Left lung (tissue), 10 donors: ENCODE data around the gene MPP3. TPM values are rescaled to one million over a fixed set of nuclear protein-coding genes. Genes with fewer than 3 reads are reported as not detected.

Experiments
- ATAC-seq: fragments of 200-7000 bp; cut with Tn5 transposase; one replicate; pipeline ENCODE4 v1.9.1; 2020; ENCODE audit warnings: moderate library complexity
- DNase-seq, 4 donors: peaks; one replicate each; pipeline ENCODE4 v3.0.0-alpha.2; 2013 to 2020
- H3K27ac ChIP-seq, 2 donors: fragments of 200-600 bp; sonication (generic) in 1 of 2; one replicate each; pipeline versions ENCODE4 v1.5.0 to v1.8.0; 2020 to 2021
- H3K27me3 ChIP-seq, 2 donors: fragments of 200-600 bp; sonication (generic) in 1 of 2; one replicate each; pipeline versions ENCODE4 v1.5.0 to v1.8.0; 2020 to 2021
- H3K36me3 ChIP-seq, 2 donors: fragments of 200-600 bp; sonication (generic) in 1 of 2; one replicate each; pipeline versions ENCODE4 v1.5.0 to v1.8.0; 2020 to 2021
- H3K4me1 ChIP-seq, 2 donors: fragments of 200-600 bp; one replicate each; pipeline ENCODE4 v1.8.0; 2021
- H3K4me3 ChIP-seq, 2 donors: fragments of 200-600 bp; sonication (generic) in 1 of 2; one replicate each; pipeline versions ENCODE4 v1.5.0 to v1.8.0; 2020 to 2021; ENCODE audit warnings: mild to moderate bottlenecking in 1 of 2
- H3K9me3 ChIP-seq, 2 donors: fragments of 200-600 bp; sonication (generic) in 1 of 2; one replicate each; pipeline versions ENCODE4 v1.5.0 to v1.8.0; 2020 to 2021
- CTCF ChIP-seq, 2 donors: fragments of 200-600 bp; sonication (generic) in 1 of 2; IDR thresholded peaks; one replicate each; pipeline versions ENCODE4 v1.5.0 to v1.8.0; 2021; ENCODE audit warnings: antibody characterized with exemption in 2 of 2
- intact Hi-C, 2 donors: fragments of 100-400 bp; cut with DNase I; formaldehyde crosslinking; loops; one replicate each; pipeline versions ENCODE4 v1.11.2 to v1.14.2; 2022
- polyA plus RNA-seq, 6 donors: library from polyadenylated mRNA; unstranded; fragments of 120-200 nt; gene quantifications; one replicate each; pipeline ENCODE4 v1.2.1, GENCODE V29; 2013; ENCODE audit not compliant: insufficient read length in 6 of 6
- total RNA-seq, 2 donors: library from RNA; stranded (reverse); fragmentation: NEBNext Ultra II Directional; extraction: Animal tissue kit (Norgen Biotek cat#: 25700); gene quantifications; one replicate each; pipeline ENCODE4 v1.2.1, GENCODE V29; 2021
- donor health status: DM: no; HTN: yes; CAD: no.
- donor health status: DM: no; HTN: no; CAD: no.

Gene MPP3
- total and polyA plus RNA-seq, 8 donors: 8.0 to 17.9 (median 13.0) TPM

- H3K36me3 ChIP-seq: peaks cover 0 to 85% of the 10 kb centered on the region in 2 donors
- no peaks in the 10 kb centered on the region for H3K9me3 ChIP-seq
- TF ChIP-seq CTCF (IDR thresholded peaks at IDR 0.05): no peak
- H3K4me1 ChIP-seq: peaks cover 6 to 89% of the 10 kb centered on the region in 2 donors
- no peak for DNase-seq
- ATAC-seq: no peak
- no peak overlapping the region for H3K4me3 ChIP-seq
- H3K27ac ChIP-seq: peak overlapping the region; percentile 18 to 29
- H3K27me3 ChIP-seq: no peaks in the 10 kb centered on the region
- intact Hi-C loops: no loop called here
Measured at GRCh38 chr17:43769426-43769825, 63.5 kb downstream of the MPP3 start.

DNA sequence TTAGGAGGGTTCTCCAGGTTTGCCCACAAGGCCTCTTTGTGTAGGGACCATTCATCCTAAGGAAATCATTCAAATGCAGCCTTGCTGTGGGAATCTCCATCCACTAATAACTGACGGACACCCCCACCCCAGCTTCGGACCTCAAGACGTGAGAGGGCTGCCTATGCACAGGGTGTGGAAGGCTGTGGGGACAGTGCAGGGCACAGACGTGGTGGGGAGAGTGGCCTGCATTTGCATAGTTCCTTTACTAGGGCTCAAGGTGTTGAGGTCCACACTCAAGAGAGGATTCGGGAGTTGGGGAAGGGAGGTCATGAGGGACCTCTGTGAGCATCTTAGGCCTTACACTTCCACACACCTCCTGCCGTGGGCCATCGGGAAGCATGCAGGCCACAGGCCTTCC is 64.0 kb downstream of the MPP3 start:
- H3K36me3 ChIP-seq: peaks cover 0 to 80% of the 10 kb centered on the region in 2 donors
- no peaks in the 10 kb centered on the region for H3K27me3 ChIP-seq
- TF ChIP-seq CTCF (IDR thresholded peaks at IDR 0.05): no peak
- intact Hi-C loops: no loop called here
- ATAC-seq (no peak), DNase-seq (no peak)
- H3K4me3 ChIP-seq: no peak overlapping the region
- H3K4me1 ChIP-seq: peaks cover 6 to 87% of the 10 kb centered on the region in 2 donors
- H3K9me3 ChIP-seq: no peaks in the 10 kb centered on the region
- H3K27ac ChIP-seq: peak overlapping the region; percentile 18 to 29

DNA sequence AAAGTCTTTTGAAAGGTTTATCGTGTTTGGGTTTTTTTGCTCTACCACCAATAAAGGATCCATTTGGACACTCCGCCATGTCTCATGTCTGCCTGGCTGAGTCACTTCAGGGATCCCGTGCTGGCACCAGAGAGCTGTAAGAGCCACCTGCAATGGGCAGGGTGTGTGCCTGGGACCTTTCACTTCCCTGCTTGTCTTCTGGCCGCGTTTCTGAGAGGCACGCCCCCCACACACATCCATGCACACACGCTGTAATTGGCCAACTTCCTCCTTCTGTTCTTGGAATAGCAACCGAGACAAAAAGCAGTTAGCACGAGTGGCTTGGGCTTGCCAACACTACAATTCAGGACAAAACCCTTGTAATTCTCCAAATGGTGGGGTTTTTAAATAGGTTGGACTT is 64.6 kb downstream of the MPP3 start:
- Histone ChIP-seq H3K27ac (peak overlapping the region in 1 of 2 donors; percentile 18), H3K36me3 (peaks cover 0 to 74% of the 10 kb centered on the region in 2 donors), H3K27me3 (no peaks in the 10 kb centered on the region), H3K4me3 (no peak overlapping the region), H3K4me1 (peaks cover 6 to 82% of the 10 kb centered on the region in 2 donors), H3K9me3 (no peaks in the 10 kb centered on the region)
- ATAC-seq: peak; percentile 57
- intact Hi-C loops: no loop called here
- no peak for TF ChIP-seq CTCF (IDR thresholded peaks at IDR 0.05)
- peak in 1 of 4 donors; percentile 82 for DNase-seq

DNA sequence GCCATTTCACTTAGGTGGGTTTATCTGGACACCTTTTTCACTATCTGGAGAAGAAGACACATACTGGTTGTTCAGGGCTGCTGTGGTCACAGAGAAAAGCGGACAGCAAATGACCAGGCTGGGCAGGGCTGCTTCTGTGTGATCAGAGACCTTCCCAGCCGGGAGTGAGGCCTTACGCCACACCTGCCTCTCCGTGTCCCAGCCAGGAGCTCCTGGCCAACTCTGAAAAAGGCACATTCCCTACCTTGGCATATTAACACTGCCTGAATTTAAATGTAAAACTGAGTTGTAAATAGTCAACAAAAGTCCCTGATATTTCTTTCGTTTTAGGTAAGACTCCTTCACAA is 65.3 kb downstream of the MPP3 start:
- intact Hi-C loops: no loop called here
- TF ChIP-seq CTCF (IDR thresholded peaks at IDR 0.05): no peak
- Histone ChIP-seq H3K27me3 (no peaks in the 10 kb centered on the region), H3K9me3 (no peaks in the 10 kb centered on the region), H3K4me3 (no peak overlapping the region), H3K27ac (peak overlapping the region in 1 of 2 donors; percentile 14), H3K4me1 (peaks cover 6 to 75% of the 10 kb centered on the region in 2 donors), H3K36me3 (peaks cover 0 to 67% of the 10 kb centered on the region in 2 donors)
- ATAC-seq (no peak), DNase-seq (no peak)

DNA sequence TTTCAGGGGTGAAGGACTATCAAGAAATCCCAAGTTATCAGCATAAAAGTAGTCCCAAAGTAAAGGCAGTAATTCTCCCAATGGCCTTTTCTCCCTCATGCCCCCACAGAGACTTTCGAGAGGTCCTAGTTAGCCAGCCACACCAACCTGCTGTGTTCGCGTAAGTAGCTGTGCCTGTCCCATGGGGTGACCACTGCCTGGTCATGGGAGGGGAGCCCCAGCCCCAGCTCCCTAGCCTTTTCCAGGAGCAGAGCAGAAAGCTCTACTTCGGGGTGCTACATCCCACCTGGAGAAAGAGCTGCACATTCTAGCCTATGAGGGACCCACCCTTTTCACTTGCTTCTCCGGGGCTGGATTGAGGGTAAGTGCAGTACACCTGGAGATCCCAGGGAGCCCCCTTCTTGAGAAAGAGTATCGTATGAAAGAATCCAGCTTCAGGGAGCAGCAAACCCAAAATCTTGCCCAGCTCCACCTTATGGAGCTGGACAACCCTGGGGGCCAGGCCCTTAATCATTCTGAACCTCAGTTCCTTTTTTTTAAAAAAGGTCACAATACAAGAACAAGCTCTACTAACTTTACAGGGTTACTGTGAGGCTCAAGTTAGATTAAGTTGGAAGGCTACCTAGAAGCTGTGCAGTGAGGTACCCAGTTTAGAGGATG is 65.8 kb downstream of the MPP3 start:
- H3K27me3 ChIP-seq: no peaks in the 10 kb centered on the region
- peaks cover 6 to 70% of the 10 kb centered on the region in 2 donors for H3K4me1 ChIP-seq
- peaks cover 0 to 62% of the 10 kb centered on the region in 2 donors for H3K36me3 ChIP-seq
- no peak for DNase-seq
- no peaks in the 10 kb centered on the region for H3K9me3 ChIP-seq
- ATAC-seq: no peak
- intact Hi-C loops: no loop called here
- TF ChIP-seq CTCF (IDR thresholded peaks at IDR 0.05): no peak
- H3K27ac ChIP-seq: peak overlapping the region in 1 of 2 donors; percentile 14
- no peak overlapping the region for H3K4me3 ChIP-seq
